Muscle layer of colon (tissue), 2 donors: ENCODE results near the gene PPP1R13B.
A peak's percentile ranks its signal among the peaks of the same experiment; 100 is the strongest.

ENCODE experiments used
- H3K27ac ChIP-seq: one replicate; pipeline ENCODE4 v1.7.0; 2013; ENCODE audit warnings: low read depth, mild to moderate bottlenecking, low read length, moderate library complexity
- H3K27me3 ChIP-seq, 2 donors: one replicate each; pipeline ENCODE4 v1.7.0; 2013; ENCODE audit warnings: low read length in 2 of 2, mild to moderate bottlenecking in 2 of 2; ENCODE audit not compliant: insufficient read depth in 2 of 2, control insufficient read depth in 1 of 2
- H3K36me3 ChIP-seq: one replicate; pipeline ENCODE4 v1.7.0; 2013; ENCODE audit warnings: mild to moderate bottlenecking, low read length; ENCODE audit not compliant: insufficient read depth
- H3K4me1 ChIP-seq: one replicate; pipeline ENCODE4 v1.7.0; 2013; ENCODE audit warnings: mild to moderate bottlenecking, low read length; ENCODE audit not compliant: insufficient read depth
- H3K4me3 ChIP-seq, 2 donors: one replicate each; pipeline ENCODE4 v1.7.0; 2013; ENCODE audit warnings: low read length in 2 of 2, low read depth in 1 of 2, mild to moderate bottlenecking in 1 of 2, moderate library complexity in 1 of 2
- H3K9ac ChIP-seq: one replicate; pipeline ENCODE4 v1.7.0; 2013; ENCODE audit warnings: low read length
- H3K9me3 ChIP-seq: one replicate; pipeline ENCODE4 v1.7.0; 2013; ENCODE audit warnings: mild to moderate bottlenecking, low read length
- donor health status: abdominal sarcoma.
- donor health status: Adenocarcinoma of cecum.

PPP1R13B gene

GRCh38 chr14:103836976-103837725 lies 10.2 kb downstream of the PPP1R13B start:
- Histone ChIP-seq H3K9ac (no peak overlapping the region), H3K4me3 (no peak overlapping the region), H3K36me3 (no peaks in the 10 kb centered on the region), H3K9me3 (no peaks in the 10 kb centered on the region), H3K27me3 (no peaks in the 10 kb centered on the region), H3K4me1 (no peaks in the 10 kb centered on the region), H3K27ac (no peak overlapping the region)

- no peaks in the 10 kb centered on the region for H3K36me3 ChIP-seq
- no peak overlapping the region for H3K9ac ChIP-seq
- H3K27ac ChIP-seq = no peak overlapping the region
- no peaks in the 10 kb centered on the region for H3K9me3 ChIP-seq
- H3K4me1 ChIP-seq = no peaks in the 10 kb centered on the region
- no peak overlapping the region for H3K4me3 ChIP-seq
- no peaks in the 10 kb centered on the region for H3K27me3 ChIP-seq
These were observed 12.4 kb downstream of the PPP1R13B start for GRCh38 chr14:103834956-103835355.

- H3K27ac ChIP-seq = no peak overlapping the region
- H3K9ac ChIP-seq = no peak overlapping the region
- H3K9me3 ChIP-seq = no peaks in the 10 kb centered on the region
- H3K27me3 ChIP-seq = no peaks in the 10 kb centered on the region
- no peaks in the 10 kb centered on the region for H3K4me1 ChIP-seq
- no peak overlapping the region for H3K4me3 ChIP-seq
- no peaks in the 10 kb centered on the region for H3K36me3 ChIP-seq
These were observed 13.7 kb downstream of the PPP1R13B start for GRCh38 chr14:103833711-103834110.

- H3K4me3 ChIP-seq = no peak overlapping the region
- no peak overlapping the region for H3K27ac ChIP-seq
- no peaks in the 10 kb centered on the region for H3K36me3 ChIP-seq
- no peaks in the 10 kb centered on the region for H3K27me3 ChIP-seq
- peaks cover 7% of the 10 kb centered on the region for H3K4me1 ChIP-seq
- no peak overlapping the region for H3K9ac ChIP-seq
- no peaks in the 10 kb centered on the region for H3K9me3 ChIP-seq
These were observed 15.3 kb downstream of the PPP1R13B start for GRCh38 chr14:103832046-103832445.

GRCh38 chr14:103830511-103831270 lies 16.7 kb downstream of the PPP1R13B start:
- H3K4me3 ChIP-seq = no peak overlapping the region
- peaks cover 7% of the 10 kb centered on the region for H3K4me1 ChIP-seq
- H3K9ac ChIP-seq = no peak overlapping the region
- H3K27ac ChIP-seq = no peak overlapping the region
- no peaks in the 10 kb centered on the region for H3K27me3 ChIP-seq
- no peaks in the 10 kb centered on the region for H3K36me3 ChIP-seq
- H3K9me3 ChIP-seq = no peaks in the 10 kb centered on the region

- no peak overlapping the region for H3K9ac ChIP-seq
- no peak overlapping the region for H3K4me3 ChIP-seq
- peak overlapping the region; percentile 44 for H3K27ac ChIP-seq
These were observed 18.9 kb downstream of the PPP1R13B start for GRCh38 chr14:103828315-103828967.

GRCh38 chr14:103825101-103825500 lies 22.3 kb downstream of the PPP1R13B start:
- no peaks in the 10 kb centered on the region for H3K9me3 ChIP-seq
- no peak overlapping the region for H3K9ac ChIP-seq
- H3K27ac ChIP-seq = no peak overlapping the region
- H3K4me3 ChIP-seq = no peak overlapping the region
- no peaks in the 10 kb centered on the region for H3K27me3 ChIP-seq
- peaks cover 10% of the 10 kb centered on the region for H3K4me1 ChIP-seq
- H3K36me3 ChIP-seq = no peaks in the 10 kb centered on the region

More at GRCh38 chr14:103828315-103828967, 18.9 kb downstream of the PPP1R13B start:
- Histone ChIP-seq H3K9me3 (no peaks in the 10 kb centered on the region), H3K27me3 (no peaks in the 10 kb centered on the region), H3K4me1 (peaks cover 7% of the 10 kb centered on the region), H3K36me3 (no peaks in the 10 kb centered on the region)

GRCh38 chr14:103820908-103821307 lies 26.5 kb downstream of the PPP1R13B start:
- Histone ChIP-seq H3K27me3 (no peaks in the 10 kb centered on the region), H3K9ac (no peak overlapping the region), H3K36me3 (no peaks in the 10 kb centered on the region), H3K4me3 (no peak overlapping the region), H3K4me1 (peaks cover 16% of the 10 kb centered on the region), H3K27ac (no peak overlapping the region), H3K9me3 (no peaks in the 10 kb centered on the region)

- Histone ChIP-seq H3K9me3 (no peaks in the 10 kb centered on the region), H3K4me3 (peak overlapping the region in 1 of 2 donors; percentile 21), H3K36me3 (no peaks in the 10 kb centered on the region), H3K9ac (no peak overlapping the region), H3K27me3 (no peaks in the 10 kb centered on the region), H3K27ac (no peak overlapping the region), H3K4me1 (peaks cover 16% of the 10 kb centered on the region)
These were observed 27.0 kb downstream of the PPP1R13B start for GRCh38 chr14:103820382-103820781.

GRCh38 chr14:103819503-103820307 lies 27.7 kb downstream of the PPP1R13B start:
- H3K9me3 ChIP-seq = no peaks in the 10 kb centered on the region
- no peak overlapping the region for H3K9ac ChIP-seq
- H3K36me3 ChIP-seq = no peaks in the 10 kb centered on the region
- H3K27ac ChIP-seq = no peak overlapping the region
- peak overlapping the region in 1 of 2 donors; percentile 21 for H3K4me3 ChIP-seq
- H3K4me1 ChIP-seq = peaks cover 16% of the 10 kb centered on the region
- no peaks in the 10 kb centered on the region for H3K27me3 ChIP-seq

GRCh38 chr14:103818870-103819269 lies 28.5 kb downstream of the PPP1R13B start:
- Histone ChIP-seq H3K27ac (no peak overlapping the region), H3K4me1 (peaks cover 16% of the 10 kb centered on the region), H3K4me3 (no peak overlapping the region)

More at GRCh38 chr14:103818870-103819269, 28.5 kb downstream of the PPP1R13B start:
- no peaks in the 10 kb centered on the region for H3K27me3 ChIP-seq
- no peak overlapping the region for H3K9ac ChIP-seq
- H3K9me3 ChIP-seq = no peaks in the 10 kb centered on the region
- no peaks in the 10 kb centered on the region for H3K36me3 ChIP-seq
